Mammary epithelial cell (primary cell): ENCODE results near the gene MICAL2.

Experiments used
- CTCF ChIP-seq, 2 donors: IDR thresholded peaks in 1 of 2; conservative IDR thresholded peaks in 1 of 2; 2 replicates each; pipeline ENCODE4 v1.5.1; 2011 to 2012; ENCODE audit warnings: inconsistent platforms in 2 of 2, low read length in 2 of 2, mild to moderate bottlenecking in 2 of 2, control low read depth in 1 of 2, low read depth in 1 of 2; ENCODE audit not compliant: insufficient read depth in 1 of 2; ENCODE audit errors: extremely low read depth in 1 of 2
- EZH2 ChIP-seq: IDR thresholded peaks from 2 replicates; pipeline ENCODE4 v1.6.1; 2012; ENCODE audit warnings: low read length, inconsistent platforms, borderline replicate concordance

GRCh38 chr11:12156301-12157140 is 46.1 kb downstream of the MICAL2 start:
- TF ChIP-seq EZH2: no peak
- TF ChIP-seq CTCF (conservative IDR thresholded peaks at IDR 0.05 in 1 of 2, IDR thresholded peaks at IDR 0.05 in 1 of 2; ENCODE audit: extremely low read depth in 1 of 2, insufficient read depth in 1 of 2, low read depth in 1 of 2, low read length in 2 of 2): no peak
